Activated naive CD8-positive, alpha-beta T cell treated with anti-CD3 and anti-CD28 coated beads for 36 hours (primary cell): ENCODE results near the gene ZC3H12A. TPM values are rescaled to one million over a fixed set of nuclear protein-coding genes. Genes with fewer than 3 reads are reported as not detected.

Source experiments
- DNase-seq: peaks from one replicate; pipeline ENCODE4 v3.0.0; 2021
- H3K27ac Mint-ChIP-seq: one replicate; pipeline ENCODE4 v1.8.0; 2022; ENCODE audit warnings: mild to moderate bottlenecking, moderate library complexity, mixed read lengths
- H3K27me3 Mint-ChIP-seq: one replicate; pipeline ENCODE4 v1.8.0; 2022; ENCODE audit warnings: mild to moderate bottlenecking, mixed read lengths
- H3K36me3 Mint-ChIP-seq: one replicate; pipeline ENCODE4 v1.8.0; 2021; ENCODE audit warnings: mild to moderate bottlenecking, mixed read lengths
- H3K4me1 Mint-ChIP-seq: one replicate; pipeline ENCODE4 v1.8.0; 2021; ENCODE audit warnings: mixed read lengths
- H3K4me3 Mint-ChIP-seq: one replicate; pipeline ENCODE4 v1.8.0; 2022; ENCODE audit warnings: mild to moderate bottlenecking, moderate library complexity, mixed read lengths
- H3K9me3 Mint-ChIP-seq: one replicate; pipeline ENCODE4 v1.8.0; 2022; ENCODE audit warnings: mixed read lengths
- total RNA-seq, 2 experiments: library from RNA; stranded (reverse); gene quantifications; one replicate each; pipeline ENCODE4 v1.2.3, GENCODE V29; 2021

ZC3H12A gene
- total RNA-seq, 2 experiments from 2014 or later = 29.2 to 29.4 TPM

GRCh38 chr1:37471345-37472231 lies 2.8 kb upstream of the ZC3H12A start:
- H3K27me3 Mint-ChIP-seq = no peaks in the 10 kb centered on the region
- H3K9me3 Mint-ChIP-seq = no peaks in the 10 kb centered on the region
- no peak for DNase-seq
- H3K27ac Mint-ChIP-seq = peak overlapping the region; percentile 79
- peak overlapping the region; percentile 87 for H3K4me3 Mint-ChIP-seq
- peaks cover 40% of the 10 kb centered on the region for H3K4me1 Mint-ChIP-seq
- peaks cover 17% of the 10 kb centered on the region for H3K36me3 Mint-ChIP-seq

GRCh38 chr1:37472281-37472680 lies 2.1 kb upstream of the ZC3H12A start:
- no peaks in the 10 kb centered on the region for H3K9me3 Mint-ChIP-seq
- DNase-seq = no peak
- peak overlapping the region; percentile 79 for H3K27ac Mint-ChIP-seq
- H3K4me3 Mint-ChIP-seq = peak overlapping the region; percentile 87
- no peaks in the 10 kb centered on the region for H3K27me3 Mint-ChIP-seq
- H3K4me1 Mint-ChIP-seq = peaks cover 40% of the 10 kb centered on the region
- H3K36me3 Mint-ChIP-seq = peaks cover 23% of the 10 kb centered on the region

- Mint-ChIP-seq H3K4me3 (peak overlapping the region; percentile 87), H3K36me3 (peaks cover 29% of the 10 kb centered on the region), H3K9me3 (no peaks in the 10 kb centered on the region), H3K27me3 (no peaks in the 10 kb centered on the region), H3K4me1 (peaks cover 44% of the 10 kb centered on the region), H3K27ac (peak overlapping the region; percentile 79)
- no peak for DNase-seq
Observed at GRCh38 chr1:37472994-37473393, 1.4 kb upstream of the ZC3H12A start.

- Mint-ChIP-seq H3K4me1 (peaks cover 46% of the 10 kb centered on the region), H3K27me3 (no peaks in the 10 kb centered on the region), H3K36me3 (peaks cover 35% of the 10 kb centered on the region), H3K9me3 (no peaks in the 10 kb centered on the region), H3K4me3 (peak overlapping the region; percentile 87), H3K27ac (peak overlapping the region; percentile 79)
- peak; percentile 37 for DNase-seq
Observed at GRCh38 chr1:37473431-37474045, 842 bp upstream of the ZC3H12A start.

- H3K36me3 Mint-ChIP-seq = peaks cover 48% of the 10 kb centered on the region
- H3K27me3 Mint-ChIP-seq = no peaks in the 10 kb centered on the region
- H3K9me3 Mint-ChIP-seq = no peaks in the 10 kb centered on the region
- peaks cover 44% of the 10 kb centered on the region for H3K4me1 Mint-ChIP-seq
- H3K27ac Mint-ChIP-seq = peak overlapping the region; percentile 99
- H3K4me3 Mint-ChIP-seq = peak overlapping the region; percentile 97
- DNase-seq = peak; percentile 47
Observed at GRCh38 chr1:37474697-37475379, 458 bp downstream of the ZC3H12A start.

- Mint-ChIP-seq H3K9me3 (no peaks in the 10 kb centered on the region), H3K4me1 (peaks cover 44% of the 10 kb centered on the region), H3K27ac (peak overlapping the region; percentile 99), H3K36me3 (peaks cover 52% of the 10 kb centered on the region), H3K4me3 (peak overlapping the region; percentile 97), H3K27me3 (no peaks in the 10 kb centered on the region)
- DNase-seq = no peak
Observed at GRCh38 chr1:37475380-37476086, 1.2 kb downstream of the ZC3H12A start.

GRCh38 chr1:37476087-37476452 lies 1.7 kb downstream of the ZC3H12A start:
- peak overlapping the region; percentile 97 for H3K4me3 Mint-ChIP-seq
- no peak for DNase-seq
- H3K27me3 Mint-ChIP-seq = no peaks in the 10 kb centered on the region
- H3K4me1 Mint-ChIP-seq = peaks cover 46% of the 10 kb centered on the region
- peaks cover 56% of the 10 kb centered on the region for H3K36me3 Mint-ChIP-seq
- no peaks in the 10 kb centered on the region for H3K9me3 Mint-ChIP-seq
- H3K27ac Mint-ChIP-seq = peak overlapping the region; percentile 99

- Mint-ChIP-seq H3K27me3 (no peaks in the 10 kb centered on the region), H3K36me3 (peaks cover 62% of the 10 kb centered on the region), H3K27ac (peak overlapping the region; percentile 99), H3K4me1 (peaks cover 47% of the 10 kb centered on the region), H3K9me3 (no peaks in the 10 kb centered on the region), H3K4me3 (peak overlapping the region; percentile 97)
- DNase-seq = no peak
Observed at GRCh38 chr1:37476460-37477197, 2.2 kb downstream of the ZC3H12A start.

GRCh38 chr1:37477198-37477931 lies 3.0 kb downstream of the ZC3H12A start:
- H3K4me3 Mint-ChIP-seq = peak overlapping the region; percentile 97
- peaks cover 47% of the 10 kb centered on the region for H3K4me1 Mint-ChIP-seq
- peak overlapping the region; percentile 99 for H3K27ac Mint-ChIP-seq
- DNase-seq = peak; percentile 86
- H3K36me3 Mint-ChIP-seq = peaks cover 68% of the 10 kb centered on the region
- no peaks in the 10 kb centered on the region for H3K9me3 Mint-ChIP-seq
- no peaks in the 10 kb centered on the region for H3K27me3 Mint-ChIP-seq

GRCh38 chr1:37477946-37478345 lies 3.6 kb downstream of the ZC3H12A start:
- H3K36me3 Mint-ChIP-seq = peaks cover 72% of the 10 kb centered on the region
- peaks cover 44% of the 10 kb centered on the region for H3K4me1 Mint-ChIP-seq
- no peak for DNase-seq
- H3K27me3 Mint-ChIP-seq = no peaks in the 10 kb centered on the region
- H3K9me3 Mint-ChIP-seq = no peaks in the 10 kb centered on the region
- peak overlapping the region; percentile 97 for H3K4me3 Mint-ChIP-seq
- H3K27ac Mint-ChIP-seq = peak overlapping the region; percentile 99

- DNase-seq = peak; percentile 55
- Mint-ChIP-seq H3K27ac (peak overlapping the region; percentile 99), H3K4me3 (peak overlapping the region; percentile 97), H3K27me3 (no peaks in the 10 kb centered on the region), H3K36me3 (peaks cover 72% of the 10 kb centered on the region), H3K9me3 (no peaks in the 10 kb centered on the region), H3K4me1 (peaks cover 41% of the 10 kb centered on the region)
Observed at GRCh38 chr1:37478451-37478881, 4.1 kb downstream of the ZC3H12A start.

GRCh38 chr1:37478890-37479254 lies 4.5 kb downstream of the ZC3H12A start:
- DNase-seq = peak; percentile 51
- Mint-ChIP-seq H3K27me3 (no peaks in the 10 kb centered on the region), H3K4me1 (peaks cover 37% of the 10 kb centered on the region)

GRCh38 chr1:37479255-37480124 lies 5.1 kb downstream of the ZC3H12A start:
- peak; percentile 92 for DNase-seq
- Mint-ChIP-seq H3K27me3 (no peaks in the 10 kb centered on the region), H3K9me3 (no peaks in the 10 kb centered on the region), H3K4me3 (peak overlapping the region; percentile 97), H3K27ac (peak overlapping the region; percentile 99), H3K4me1 (peaks cover 37% of the 10 kb centered on the region), H3K36me3 (peaks cover 72% of the 10 kb centered on the region)

More at GRCh38 chr1:37478890-37479254, 4.5 kb downstream of the ZC3H12A start:
- Mint-ChIP-seq H3K4me3 (peak overlapping the region; percentile 97), H3K36me3 (peaks cover 72% of the 10 kb centered on the region), H3K27ac (peak overlapping the region; percentile 99), H3K9me3 (no peaks in the 10 kb centered on the region)
